SK-N-SH treated with all-trans-retinoic acid at 6 μM for 48 hours (cell line): ENCODE measurements around the gene AIDA.

Source experiments
- ATAC-seq: fragments of 200-7000 bp; cut with Tn5 transposase; 3 replicates; pipeline ENCODE4 v1.9.1; 2020; ENCODE audit warnings: mild to moderate bottlenecking, moderate library complexity
- ARNTL ChIP-seq: fragments of 450-650 bp; formaldehyde crosslinking; IDR thresholded peaks from 2 replicates; pipeline ENCODE4 v1.5.0; 2020; ENCODE audit warnings: low read depth, mild to moderate bottlenecking, moderate library complexity, borderline replicate concordance
- BACH2 ChIP-seq: fragments of 250-450 bp; sonication (Bioruptor Pico); IDR thresholded peaks from 2 replicates; pipeline ENCODE4 v1.9.0; 2021; ENCODE audit warnings: mild to moderate bottlenecking, borderline replicate concordance
- CREB5 ChIP-seq: fragments of 250-450 bp; sonication (Bioruptor Pico); IDR thresholded peaks from 2 replicates; pipeline ENCODE4 v1.5.1; 2020; ENCODE audit warnings: low read depth, mild to moderate bottlenecking, moderate library complexity
- ESRRG ChIP-seq: fragments of 250-450 bp; sonication (Bioruptor Pico); IDR thresholded peaks from 2 replicates; pipeline ENCODE4 v1.6.1; 2021; ENCODE audit warnings: mild to moderate bottlenecking
- GLIS3 ChIP-seq: fragments of 250-450 bp; sonication (Bioruptor Pico); IDR thresholded peaks from 2 replicates; pipeline ENCODE4 v1.5.0; 2020; ENCODE audit warnings: mild to moderate bottlenecking, moderate library complexity
- OSR1 ChIP-seq: fragments of 250-450 bp; sonication (Bioruptor Pico); IDR thresholded peaks from 2 replicates; pipeline ENCODE4 v1.8.0; 2022; ENCODE audit warnings: moderate library complexity, mild to moderate bottlenecking, inconsistent platforms
- PATZ1 ChIP-seq: fragments of 250-450 bp; sonication (Bioruptor Pico); IDR thresholded peaks from 2 replicates; pipeline ENCODE4 v1.8.0; 2020; ENCODE audit warnings: mild to moderate bottlenecking, moderate library complexity, borderline replicate concordance
- PPARA ChIP-seq: fragments of 250-450 bp; sonication (Bioruptor Pico); IDR thresholded peaks from 2 replicates; pipeline ENCODE4 v1.5.0; 2020; ENCODE audit warnings: mild to moderate bottlenecking, borderline replicate concordance
- RARB ChIP-seq: fragments of 250-450 bp; sonication (Bioruptor Pico); IDR thresholded peaks from 2 replicates; pipeline ENCODE4 v1.8.0; 2021; ENCODE audit warnings: mild to moderate bottlenecking, moderate library complexity
- TCF4 ChIP-seq: fragments of 250-450 bp; sonication (Bioruptor Pico); IDR thresholded peaks from 2 replicates; pipeline ENCODE4 v1.8.0; 2021; ENCODE audit warnings: mild to moderate bottlenecking, moderate library complexity, borderline replicate concordance
- TOX ChIP-seq: fragments of 250-450 bp; sonication (Bioruptor Pico); IDR thresholded peaks from 2 replicates; pipeline ENCODE4 v1.8.0; 2021; ENCODE audit warnings: mild to moderate bottlenecking, moderate library complexity, borderline replicate concordance
- ZC3H10 ChIP-seq: fragments of 250-450 bp; sonication (Bioruptor Pico); IDR thresholded peaks from 2 replicates; pipeline ENCODE4 v1.5.1; 2021; ENCODE audit warnings: mild to moderate bottlenecking, moderate library complexity
- ZFP3 ChIP-seq: fragments of 250-450 bp; sonication (Bioruptor Pico); IDR thresholded peaks from 2 replicates; pipeline ENCODE4 v1.5.0; 2020; ENCODE audit warnings: mild to moderate bottlenecking, moderate library complexity
- ZFP30 ChIP-seq: fragments of 450-650 bp; formaldehyde crosslinking; IDR thresholded peaks from 2 replicates; pipeline ENCODE4 v1.5.0; 2022; ENCODE audit warnings: mild to moderate bottlenecking, moderate library complexity
- ZNF70 ChIP-seq: fragments of 450-650 bp; formaldehyde crosslinking; IDR thresholded peaks from 2 replicates; pipeline ENCODE4 v1.5.0; 2020; ENCODE audit warnings: mild to moderate bottlenecking, moderate library complexity
- ZNF8 ChIP-seq: fragments of 450-650 bp; formaldehyde crosslinking; IDR thresholded peaks from 2 replicates; pipeline ENCODE4 v1.5.0; 2020; ENCODE audit warnings: mild to moderate bottlenecking, moderate library complexity
- TF ChIP-seq, protein P1 (sequence below): fragments of 250-450 bp; sonication (Bioruptor Pico); IDR thresholded peaks from 2 replicates; pipeline ENCODE4 v1.5.0; 2020; ENCODE audit warnings: mild to moderate bottlenecking, moderate library complexity
- TF ChIP-seq, protein P2 (sequence below): fragments of 250-450 bp; sonication (Bioruptor Pico); IDR thresholded peaks from 2 replicates; pipeline ENCODE4 v1.5.1; 2021; ENCODE audit warnings: mild to moderate bottlenecking, moderate library complexity

AIDA gene

GRCh38 chr1:222696741-222697140, 15.6 kb downstream of the AIDA start (continued):
- no peak for TF ChIP-seq PATZ1 (CRISPR knock-in tag)
- no peak for TF ChIP-seq OSR1 (CRISPR knock-in tag)
- no peak for TF ChIP-seq BACH2 (CRISPR knock-in tag)
- TF ChIP-seq, all 23 proteins: peak for 0

DNA sequence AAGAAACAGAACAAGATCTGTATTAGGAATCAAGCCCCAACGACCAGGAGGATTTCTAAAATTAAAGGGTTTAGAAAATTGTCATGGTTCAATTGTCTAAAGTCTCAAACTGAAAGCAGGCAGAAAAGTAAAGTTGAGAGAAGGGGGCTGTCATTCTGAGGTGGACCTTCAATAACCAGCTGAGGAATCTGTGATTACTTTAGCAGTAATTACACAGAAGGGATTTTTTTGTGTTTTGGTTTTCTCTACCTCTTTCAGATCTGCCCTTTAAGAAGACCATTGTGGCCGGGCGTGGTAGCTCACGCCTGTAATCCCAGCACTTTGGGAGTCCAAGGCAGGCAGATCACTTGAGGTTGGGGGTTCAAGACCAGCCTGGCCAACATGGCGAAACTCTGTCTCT, 17.4 kb downstream of the AIDA start:
- no peak for TF ChIP-seq ZC3H10
- TF ChIP-seq, all 23 proteins: peak for 0
- no peak for ATAC-seq

GRCh38 chr1:222691016-222691415, 21.3 kb downstream of the AIDA start:
- no peak for ATAC-seq
- TF ChIP-seq CREB5 (CRISPR knock-in tag) (no peak), GLIS3 (CRISPR knock-in tag) (no peak), ARNTL (CRISPR knock-in tag) (no peak), ZFP30 (CRISPR knock-in tag) (no peak)

DNA sequence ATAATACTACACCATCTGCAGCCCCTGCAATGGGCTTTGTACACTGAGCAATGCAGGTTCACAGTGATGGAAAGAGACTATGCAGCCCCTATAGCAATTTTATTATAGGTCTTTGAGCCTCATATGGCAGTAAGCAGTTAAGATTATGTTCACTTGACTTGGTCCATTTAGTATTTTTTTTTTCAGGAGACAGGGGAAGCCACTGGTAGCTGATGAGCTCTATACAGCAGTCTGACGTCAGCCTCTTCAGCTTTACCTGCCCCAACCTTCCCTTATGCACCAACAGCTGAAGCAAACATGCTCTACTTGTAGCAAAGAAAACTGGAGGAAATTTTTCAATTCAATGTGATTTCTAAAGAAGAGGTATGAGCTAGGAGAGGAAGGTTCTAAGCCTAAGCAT, 32.2 kb downstream of the AIDA start:
- no peak for ATAC-seq
- TF ChIP-seq TOX (no peak), ZFP3 (no peak), CREB5 (CRISPR knock-in tag) (no peak), PATZ1 (CRISPR knock-in tag) (no peak), ZFP30 (CRISPR knock-in tag) (no peak), GLIS3 (CRISPR knock-in tag) (no peak), ESRRG (CRISPR knock-in tag) (no peak)
- TF ChIP-seq, protein P1, sequence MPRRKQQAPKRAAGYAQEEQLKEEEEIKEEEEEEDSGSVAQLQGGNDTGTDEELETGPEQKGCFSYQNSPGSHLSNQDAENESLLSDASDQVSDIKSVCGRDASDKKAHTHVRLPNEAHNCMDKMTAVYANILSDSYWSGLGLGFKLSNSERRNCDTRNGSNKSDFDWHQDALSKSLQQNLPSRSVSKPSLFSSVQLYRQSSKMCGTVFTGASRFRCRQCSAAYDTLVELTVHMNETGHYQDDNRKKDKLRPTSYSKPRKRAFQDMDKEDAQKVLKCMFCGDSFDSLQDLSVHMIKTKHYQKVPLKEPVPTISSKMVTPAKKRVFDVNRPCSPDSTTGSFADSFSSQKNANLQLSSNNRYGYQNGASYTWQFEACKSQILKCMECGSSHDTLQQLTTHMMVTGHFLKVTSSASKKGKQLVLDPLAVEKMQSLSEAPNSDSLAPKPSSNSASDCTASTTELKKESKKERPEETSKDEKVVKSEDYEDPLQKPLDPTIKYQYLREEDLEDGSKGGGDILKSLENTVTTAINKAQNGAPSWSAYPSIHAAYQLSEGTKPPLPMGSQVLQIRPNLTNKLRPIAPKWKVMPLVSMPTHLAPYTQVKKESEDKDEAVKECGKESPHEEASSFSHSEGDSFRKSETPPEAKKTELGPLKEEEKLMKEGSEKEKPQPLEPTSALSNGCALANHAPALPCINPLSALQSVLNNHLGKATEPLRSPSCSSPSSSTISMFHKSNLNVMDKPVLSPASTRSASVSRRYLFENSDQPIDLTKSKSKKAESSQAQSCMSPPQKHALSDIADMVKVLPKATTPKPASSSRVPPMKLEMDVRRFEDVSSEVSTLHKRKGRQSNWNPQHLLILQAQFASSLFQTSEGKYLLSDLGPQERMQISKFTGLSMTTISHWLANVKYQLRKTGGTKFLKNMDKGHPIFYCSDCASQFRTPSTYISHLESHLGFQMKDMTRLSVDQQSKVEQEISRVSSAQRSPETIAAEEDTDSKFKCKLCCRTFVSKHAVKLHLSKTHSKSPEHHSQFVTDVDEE (CRISPR knock-in tag): no peak
- TF ChIP-seq, protein P2, sequence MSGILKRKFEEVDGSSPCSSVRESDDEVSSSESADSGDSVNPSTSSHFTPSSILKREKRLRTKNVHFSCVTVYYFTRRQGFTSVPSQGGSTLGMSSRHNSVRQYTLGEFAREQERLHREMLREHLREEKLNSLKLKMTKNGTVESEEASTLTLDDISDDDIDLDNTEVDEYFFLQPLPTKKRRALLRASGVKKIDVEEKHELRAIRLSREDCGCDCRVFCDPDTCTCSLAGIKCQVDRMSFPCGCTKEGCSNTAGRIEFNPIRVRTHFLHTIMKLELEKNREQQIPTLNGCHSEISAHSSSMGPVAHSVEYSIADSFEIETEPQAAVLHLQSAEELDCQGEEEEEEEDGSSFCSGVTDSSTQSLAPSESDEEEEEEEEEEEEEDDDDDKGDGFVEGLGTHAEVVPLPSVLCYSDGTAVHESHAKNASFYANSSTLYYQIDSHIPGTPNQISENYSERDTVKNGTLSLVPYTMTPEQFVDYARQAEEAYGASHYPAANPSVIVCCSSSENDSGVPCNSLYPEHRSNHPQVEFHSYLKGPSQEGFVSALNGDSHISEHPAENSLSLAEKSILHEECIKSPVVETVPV (CRISPR knock-in tag): no peak

GRCh38 chr1:222670110-222670509, 42.2 kb downstream of the AIDA start:
- ATAC-seq: no peak
- no peak for TF ChIP-seq TOX
- TF ChIP-seq ZFP30 (CRISPR knock-in tag): no peak
- no peak for TF ChIP-seq ZC3H10
- TF ChIP-seq ESRRG (CRISPR knock-in tag): no peak
- TF ChIP-seq BACH2 (CRISPR knock-in tag): no peak
- TF ChIP-seq, protein P1 (CRISPR knock-in tag): no peak
- TF ChIP-seq ZNF8 (CRISPR knock-in tag): no peak
- TF ChIP-seq GLIS3 (CRISPR knock-in tag): no peak
- TF ChIP-seq TCF4 (CRISPR knock-in tag): no peak
- no peak for TF ChIP-seq ZNF70 (CRISPR knock-in tag)
- TF ChIP-seq OSR1 (CRISPR knock-in tag): no peak
- no peak for TF ChIP-seq RARB (CRISPR knock-in tag)
- TF ChIP-seq PPARA (CRISPR knock-in tag): no peak
- TF ChIP-seq, protein P2 (CRISPR knock-in tag): no peak
